GM12801 (cell line): ENCODE results near the gene ABCA12.

Experiments
- CTCF ChIP-seq: IDR thresholded peaks from one replicate; pipeline ENCODE4 v1.5.1; 2011; ENCODE audit warnings: control low read depth; ENCODE audit not compliant: insufficient read length; ENCODE audit errors: extremely low read depth

ABCA12 gene

GRCh38 chr2:215022418-215022817 is 116.0 kb downstream of the ABCA12 start:
- TF ChIP-seq CTCF = no peak

- no peak for TF ChIP-seq CTCF
Observed at GRCh38 chr2:215020283-215020682, 118.1 kb downstream of the ABCA12 start.

GRCh38 chr2:215019521-215020145 is 118.8 kb downstream of the ABCA12 start:
- TF ChIP-seq CTCF = no peak

GRCh38 chr2:215019085-215019484 is 119.3 kb downstream of the ABCA12 start:
- TF ChIP-seq CTCF = no peak

GRCh38 chr2:215015421-215015820 is 123.0 kb downstream of the ABCA12 start:
- TF ChIP-seq CTCF = no peak

- TF ChIP-seq CTCF = no peak
Observed at GRCh38 chr2:215010390-215010789, 128.0 kb downstream of the ABCA12 start.

- TF ChIP-seq CTCF = no peak
Observed at GRCh38 chr2:215003001-215003400, 135.4 kb downstream of the ABCA12 start.
